NCI-H345 (cell line): Measurements from ENCODE around the gene ACACB.

Experiments used
- DNase-seq: peaks from one replicate; lab custom pipeline; 2025; lab: John Stamatoyannopoulos, UW

The ACACB gene

GRCh38 chr12:109304485-109304884 lies 188.1 kb downstream of the ACACB start:
- peak; percentile 32 for DNase-seq

- no peak for DNase-seq
Observed at GRCh38 chr12:109305547-109305946, 189.2 kb downstream of the ACACB start.

- DNase-seq: no peak
Observed at GRCh38 chr12:109307051-109307450, 190.7 kb downstream of the ACACB start.

- DNase-seq: no peak
Observed at GRCh38 chr12:109308534-109309380, 192.4 kb downstream of the ACACB start, which contains the start of gene FOXN4. Gene FOXN4 (minus strand): TSS chr12:109309284. CDS start chr12:109308321, 963 bp downstream.

GRCh38 chr12:109309381-109310246 lies 193.2 kb downstream of the ACACB start:
- DNase-seq: peak; percentile 46

- peak; percentile 70 for DNase-seq
Observed at GRCh38 chr12:109310247-109311125, 194.1 kb downstream of the ACACB start.
